Endothelial cell (in vitro differentiated cells): Measurements from ENCODE around the gene HBS1L. TPM values are rescaled to one million over a fixed set of nuclear protein-coding genes. Genes with fewer than 3 reads are reported as not detected.
A peak's percentile ranks its signal among the peaks of the same experiment; 100 is the strongest.

Source experiments
- DNase-seq: peaks from one replicate; pipeline ENCODE4 v3.0.0; 2021; ENCODE audit warnings: low spot score
- H3K27ac Mint-ChIP-seq: one replicate; pipeline ENCODE4 v1.8.0; 2021; ENCODE audit warnings: mixed read lengths, inconsistent platforms; ENCODE audit not compliant: unreplicated experiment
- H3K27me3 Mint-ChIP-seq: one replicate; pipeline ENCODE4 v1.8.0; 2021; ENCODE audit warnings: mild to moderate bottlenecking, moderate library complexity, mixed read lengths, inconsistent platforms; ENCODE audit not compliant: unreplicated experiment
- H3K36me3 Mint-ChIP-seq: one replicate; pipeline ENCODE4 v1.8.0; 2021; ENCODE audit warnings: mild to moderate bottlenecking, low read depth, mixed read lengths, inconsistent platforms; ENCODE audit not compliant: unreplicated experiment
- H3K4me1 Mint-ChIP-seq: one replicate; pipeline ENCODE4 v1.8.0; 2021; ENCODE audit warnings: mild to moderate bottlenecking, mixed read lengths, inconsistent platforms; ENCODE audit not compliant: unreplicated experiment
- H3K4me3 Mint-ChIP-seq: one replicate; pipeline ENCODE4 v1.8.0; 2021; ENCODE audit warnings: mild to moderate bottlenecking, mixed read lengths, inconsistent platforms; ENCODE audit not compliant: unreplicated experiment
- H3K9me3 Mint-ChIP-seq: one replicate; pipeline ENCODE4 v1.8.0; 2021; ENCODE audit warnings: mixed read lengths, inconsistent platforms; ENCODE audit not compliant: unreplicated experiment
- CTCF ChIP-seq: fragments of 200-600 bp; sonication (generic); IDR thresholded peaks from one replicate; pipeline ENCODE4 v1.5.0; 2021; ENCODE audit warnings: antibody characterized with exemption; ENCODE audit not compliant: unreplicated experiment
- total RNA-seq: library from RNA; stranded (reverse); fragmentation: NEBNext Ultra II Directional; extraction: Animal tissue kit (Norgen Biotek cat#: 25700); gene quantifications from one replicate; pipeline ENCODE4 v1.2.1, GENCODE V29; 2021; ENCODE audit not compliant: unreplicated experiment

The HBS1L gene
- total RNA-seq, 1 donor from 2014 or later = 93.3 TPM

- H3K27me3 Mint-ChIP-seq = no peaks in the 10 kb centered on the region
- no peaks in the 10 kb centered on the region for H3K36me3 Mint-ChIP-seq
- no peak overlapping the region for H3K4me3 Mint-ChIP-seq
- no peak for TF ChIP-seq CTCF
- H3K4me1 Mint-ChIP-seq = peaks cover 7% of the 10 kb centered on the region
- DNase-seq = no peak
- H3K9me3 Mint-ChIP-seq = no peaks in the 10 kb centered on the region
- H3K27ac Mint-ChIP-seq = no peak overlapping the region
These were observed 36.2 kb upstream of the HBS1L start for GRCh38 chr6:135090819-135091218.

DNA sequence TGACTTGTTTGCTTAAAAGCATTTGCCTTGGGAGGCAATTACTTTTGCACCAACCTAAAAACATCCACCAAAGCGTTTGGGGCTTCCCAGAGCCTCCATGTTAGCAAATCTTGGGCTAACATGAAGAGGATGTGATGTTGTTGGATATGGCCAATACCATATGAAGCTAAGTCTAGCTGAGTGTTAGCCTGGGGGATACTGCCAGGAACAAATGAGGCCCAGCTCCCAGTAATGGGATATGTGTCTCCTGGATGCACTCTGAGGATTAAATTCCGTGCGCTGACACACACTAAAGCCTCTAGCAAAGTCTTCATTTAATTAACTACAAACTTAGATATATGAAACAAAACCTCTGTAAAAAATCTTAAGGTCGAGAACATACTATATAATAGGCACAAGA, 35.3 kb upstream of the HBS1L start:
- no peaks in the 10 kb centered on the region for H3K36me3 Mint-ChIP-seq
- no peak for TF ChIP-seq CTCF
- H3K4me1 Mint-ChIP-seq = peaks cover 8% of the 10 kb centered on the region
- no peak overlapping the region for H3K27ac Mint-ChIP-seq
- no peak for DNase-seq
- H3K9me3 Mint-ChIP-seq = no peaks in the 10 kb centered on the region
- no peaks in the 10 kb centered on the region for H3K27me3 Mint-ChIP-seq
- H3K4me3 Mint-ChIP-seq = no peak overlapping the region

- Mint-ChIP-seq H3K9me3 (no peaks in the 10 kb centered on the region), H3K4me3 (no peak overlapping the region), H3K27me3 (no peaks in the 10 kb centered on the region), H3K36me3 (no peaks in the 10 kb centered on the region), H3K4me1 (peaks cover 8% of the 10 kb centered on the region), H3K27ac (no peak overlapping the region)
- peak; percentile 79 for TF ChIP-seq CTCF
- DNase-seq = no peak
These were observed 34.5 kb upstream of the HBS1L start for GRCh38 chr6:135088818-135089809.

- Mint-ChIP-seq H3K4me1 (peaks cover 8% of the 10 kb centered on the region), H3K9me3 (no peaks in the 10 kb centered on the region), H3K27ac (no peak overlapping the region), H3K36me3 (no peaks in the 10 kb centered on the region), H3K4me3 (no peak overlapping the region), H3K27me3 (no peaks in the 10 kb centered on the region)
- no peak for DNase-seq
- no peak for TF ChIP-seq CTCF
These were observed 33.7 kb upstream of the HBS1L start for GRCh38 chr6:135088281-135088680.

DNA sequence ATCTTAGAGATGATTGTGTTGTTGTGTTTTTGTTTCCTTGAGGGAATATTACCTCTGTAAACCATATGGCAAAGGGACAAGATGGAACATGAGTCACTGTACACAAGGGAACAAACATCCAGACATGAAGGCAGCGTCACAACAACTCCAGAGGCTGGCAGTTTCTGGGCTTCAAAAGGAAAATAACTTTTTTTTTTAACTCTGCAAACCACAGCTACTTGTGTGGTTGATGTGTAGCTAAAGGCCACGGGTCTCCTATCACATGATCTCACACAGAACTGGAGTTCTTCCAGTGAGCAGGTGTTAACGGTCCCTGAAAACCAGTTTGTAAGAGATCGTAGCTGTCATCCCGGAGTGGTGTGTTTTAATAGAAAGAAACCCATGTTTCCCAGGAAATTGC, 33.2 kb upstream of the HBS1L start:
- Mint-ChIP-seq H3K4me1 (peaks cover 8% of the 10 kb centered on the region), H3K4me3 (no peak overlapping the region), H3K9me3 (no peaks in the 10 kb centered on the region), H3K27ac (no peak overlapping the region), H3K27me3 (no peaks in the 10 kb centered on the region), H3K36me3 (no peaks in the 10 kb centered on the region)
- TF ChIP-seq CTCF = no peak
- DNase-seq = no peak
